GM18951 (cell line): ENCODE measurements around the gene MALSU1.

ENCODE experiments used
- POLR2A ChIP-seq: IDR thresholded peaks from 4 replicates; pipeline ENCODE4 v1.6.1; 2011; ENCODE audit warnings: mild to moderate bottlenecking; ENCODE audit not compliant: insufficient read length, insufficient read depth; ENCODE audit errors: extremely low read depth
- in situ Hi-C: fragments of 300-500 bp; cut with MboI; formaldehyde crosslinking; loops from one replicate; pipeline ENCODE4 v1.12.0; 2022; ENCODE audit warnings: low sequenced_read_pairs, mixed read lengths, inconsistent platforms; ENCODE audit not compliant: unreplicated experiment

The MALSU1 gene

DNA sequence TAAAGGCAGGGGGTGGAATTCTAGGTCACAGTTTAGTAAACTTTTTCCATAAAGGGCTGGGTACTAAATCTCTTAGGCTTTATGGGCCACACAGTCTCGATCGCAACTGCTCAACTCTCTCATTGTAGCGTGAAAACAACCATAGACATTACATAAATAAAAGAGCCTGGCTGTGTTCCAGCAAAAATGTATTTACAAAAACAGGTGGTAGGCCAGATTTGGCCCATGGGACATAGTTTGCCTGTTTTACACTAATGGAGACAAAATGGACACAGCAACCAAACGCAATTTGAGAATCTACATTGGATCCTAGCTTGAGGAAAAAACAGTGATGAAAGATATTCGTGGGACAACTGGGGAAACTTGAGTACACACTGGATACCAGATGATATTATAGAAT, 23.2 kb upstream of the MALSU1 start:
- in situ Hi-C loops = loop anchor here (25.0 kb wide), 1 partner anchor 436 kb away; the partner anchor contains the start of gene STK31

GRCh38 chr7:23276376-23276775, 22.8 kb upstream of the MALSU1 start:
- no peak for TF ChIP-seq POLR2A
- in situ Hi-C loops = loop anchor here (25.0 kb wide), 1 partner anchor 436 kb away; the partner anchor contains the start of gene STK31

More for the DNA sequence above, 23.2 kb upstream of the MALSU1 start:
- no peak for TF ChIP-seq POLR2A

- TF ChIP-seq POLR2A = no peak
- in situ Hi-C loops = loop anchor here (25.0 kb wide), 1 partner anchor 435 kb away; the partner anchor contains the start of gene STK31
Observed at GRCh38 chr7:23276947-23277346, 22.2 kb upstream of the MALSU1 start.

DNA sequence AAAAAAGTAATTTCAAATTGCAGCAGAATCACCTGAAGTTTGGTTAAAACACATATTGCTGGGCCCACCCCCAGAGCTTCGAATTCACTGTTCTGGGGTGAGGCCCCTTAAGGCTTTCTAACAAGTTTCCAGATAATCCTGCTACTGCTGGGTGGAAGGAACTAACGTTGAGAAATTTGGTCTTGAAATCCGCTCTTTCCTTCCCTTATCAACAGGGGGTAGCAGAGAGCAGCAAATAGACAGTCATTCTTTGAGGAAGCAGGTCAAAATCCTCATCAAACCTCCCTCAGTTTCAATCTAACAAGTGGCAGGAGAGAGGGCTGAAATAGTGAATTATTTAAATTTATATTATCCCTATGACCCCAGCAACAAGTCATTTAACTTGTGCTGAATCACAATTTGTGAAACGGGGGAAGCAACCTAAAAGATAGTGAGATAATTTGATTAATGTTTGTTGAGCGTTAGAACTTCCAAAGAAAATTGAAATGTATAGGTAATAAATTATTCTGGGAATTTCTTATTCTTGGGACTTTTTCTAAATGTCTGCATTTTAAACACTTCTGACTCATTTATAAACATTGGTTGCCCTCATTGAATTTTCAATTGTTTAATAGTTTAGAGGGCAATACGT, 21.7 kb upstream of the MALSU1 start:
- in situ Hi-C loops = loop anchor here (25.0 kb wide), 1 partner anchor 435 kb away; the partner anchor contains the start of gene STK31
- no peak for TF ChIP-seq POLR2A

DNA sequence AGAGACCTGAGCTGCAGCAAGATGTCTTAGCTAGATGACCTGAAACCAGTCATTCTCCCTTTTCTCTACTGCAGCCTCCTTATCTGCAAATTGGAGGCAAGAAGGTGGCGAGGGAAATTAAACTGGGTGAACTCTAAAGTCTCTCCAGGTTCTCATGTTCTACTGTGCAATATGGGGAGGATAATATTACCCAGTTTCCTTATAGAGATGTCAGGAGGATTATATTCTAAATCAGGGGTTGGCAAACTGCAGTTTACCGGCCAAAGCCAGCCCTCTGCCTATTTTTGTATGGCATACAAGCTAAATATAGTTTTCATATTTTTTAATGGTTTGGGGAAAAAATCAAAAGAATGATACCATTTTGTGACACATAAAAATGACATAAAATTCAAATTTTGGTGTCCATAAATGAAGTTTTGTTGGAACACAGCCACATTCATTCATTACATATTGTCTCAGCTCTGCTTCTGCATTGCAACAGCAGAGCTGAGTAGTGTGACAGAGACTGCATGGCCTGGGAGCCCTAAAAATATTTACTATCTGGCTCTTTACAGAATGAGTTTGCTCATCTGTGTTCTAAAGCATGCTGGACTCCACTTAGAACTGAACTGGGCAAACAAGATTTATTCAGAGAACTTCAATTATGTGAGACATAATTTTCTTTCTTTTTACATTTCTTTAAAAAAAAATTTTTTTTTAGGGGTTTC, 19.2 kb upstream of the MALSU1 start:
- in situ Hi-C loops = loop anchor here (25.0 kb wide), 1 partner anchor 432 kb away; the partner anchor contains the start of gene STK31

GRCh38 chr7:23283086-23283485, 16.1 kb upstream of the MALSU1 start:
- TF ChIP-seq POLR2A = no peak
- in situ Hi-C loops = loop anchor here (25.0 kb wide), 1 partner anchor 429 kb away; the partner anchor contains the start of gene STK31

More for the DNA sequence above, 19.2 kb upstream of the MALSU1 start:
- no peak for TF ChIP-seq POLR2A

DNA sequence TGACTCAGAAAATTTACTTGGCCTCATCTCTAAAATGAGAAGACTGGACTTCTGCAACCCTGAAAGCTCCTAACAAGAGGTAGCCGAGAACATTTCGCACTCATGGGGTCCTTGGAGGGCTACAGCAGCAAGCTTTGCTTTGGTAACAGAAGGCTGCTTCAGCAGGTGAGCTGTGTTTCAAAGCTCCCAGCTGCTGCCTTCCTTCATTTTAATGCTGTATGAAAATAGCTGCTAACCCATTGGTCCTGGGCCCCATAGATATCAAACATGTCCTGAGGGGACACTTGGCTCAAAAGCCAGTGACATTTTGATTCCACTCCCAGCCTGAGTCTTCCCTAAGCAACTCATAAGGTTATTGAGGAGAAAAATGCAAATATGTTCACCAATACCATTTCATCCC, 14.3 kb upstream of the MALSU1 start:
- in situ Hi-C loops = loop anchor here (25.0 kb wide), 1 partner anchor 427 kb away; the partner anchor contains the start of gene STK31
- TF ChIP-seq POLR2A = no peak

DNA sequence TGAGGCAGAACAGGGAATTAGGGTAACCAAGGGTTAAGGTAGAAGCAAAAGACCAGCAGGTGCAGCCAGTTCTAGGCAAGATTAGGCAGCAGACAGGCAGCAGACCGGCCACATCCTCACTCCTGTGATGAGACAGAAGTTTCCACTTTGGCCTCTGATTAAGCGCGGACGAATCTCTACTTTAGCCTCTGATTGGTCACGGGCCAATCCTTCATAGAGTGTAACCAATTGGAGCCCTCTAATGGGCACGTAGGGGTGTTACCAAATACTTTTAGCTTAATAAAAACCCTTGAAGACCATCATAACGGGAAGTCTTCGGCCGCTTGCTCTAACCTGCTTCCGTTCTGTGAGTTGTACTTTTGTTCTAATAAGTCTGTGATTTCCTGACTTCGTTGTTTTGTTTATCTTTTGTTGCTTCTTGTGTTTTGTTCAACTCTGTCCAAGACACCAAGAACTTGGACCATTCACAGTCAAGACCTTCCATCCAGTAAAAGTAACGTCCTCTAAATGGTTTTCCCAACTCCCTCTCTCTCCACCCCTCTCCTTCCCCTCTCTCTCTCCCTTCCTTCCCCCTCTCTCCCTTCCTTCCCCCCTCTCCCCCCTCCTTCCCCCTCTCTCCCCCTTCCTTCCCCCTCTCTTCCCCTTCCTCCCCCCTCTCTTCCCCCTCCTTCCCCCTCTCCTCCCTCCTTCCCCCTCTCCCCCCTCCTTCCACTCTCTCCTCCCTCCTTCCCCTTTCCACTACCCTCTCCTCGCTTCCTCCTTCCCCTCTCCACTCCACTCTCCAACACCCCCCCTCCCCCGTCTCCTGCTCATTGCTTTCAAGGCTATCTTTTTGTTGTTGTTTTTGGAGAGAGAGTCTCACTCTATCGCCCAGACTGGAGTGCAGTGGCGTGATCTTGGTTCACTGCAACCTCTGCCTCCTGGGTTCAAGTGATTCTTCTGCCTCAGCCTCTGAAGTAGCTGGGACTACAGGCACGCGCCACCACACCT, 13.2 kb upstream of the MALSU1 start:
- TF ChIP-seq POLR2A = no peak
- in situ Hi-C loops = loop anchor here (25.0 kb wide), 1 partner anchor 426 kb away; the partner anchor contains the start of gene STK31

DNA sequence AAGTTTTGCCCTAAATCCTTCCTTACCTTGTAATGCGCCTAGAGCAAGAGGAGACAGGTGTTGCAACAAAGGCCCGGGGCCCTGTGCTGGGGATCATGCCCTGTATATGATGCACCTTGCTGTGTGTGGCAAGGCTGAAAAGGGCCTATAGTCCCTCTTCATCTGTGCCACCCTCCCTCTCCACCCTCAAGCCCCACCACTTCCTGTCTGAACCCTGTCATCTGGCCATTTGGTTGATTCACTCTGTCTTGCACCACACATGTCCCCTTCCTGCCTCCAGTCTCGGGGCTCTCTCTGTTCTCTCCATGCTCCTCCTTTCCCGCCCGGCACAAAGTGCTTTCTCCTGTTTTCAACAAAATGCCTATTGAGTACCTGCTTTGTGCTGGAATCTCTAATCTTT, 11.5 kb upstream of the MALSU1 start:
- TF ChIP-seq POLR2A = no peak
- in situ Hi-C loops = loop anchor here (25.0 kb wide), 1 partner anchor 425 kb away; the partner anchor contains the start of gene STK31

- in situ Hi-C loops = loop anchor here (25.0 kb wide), 1 partner anchor 421 kb away; the partner anchor contains the start of gene STK31
- TF ChIP-seq POLR2A = no peak
Observed at GRCh38 chr7:23290993-23291392, 8.1 kb upstream of the MALSU1 start.

- no peak for TF ChIP-seq POLR2A
- in situ Hi-C loops = loop anchor here (25.0 kb wide), 1 partner anchor 420 kb away; the partner anchor contains the start of gene STK31
Observed at GRCh38 chr7:23291957-23292560, 7.1 kb upstream of the MALSU1 start.

DNA sequence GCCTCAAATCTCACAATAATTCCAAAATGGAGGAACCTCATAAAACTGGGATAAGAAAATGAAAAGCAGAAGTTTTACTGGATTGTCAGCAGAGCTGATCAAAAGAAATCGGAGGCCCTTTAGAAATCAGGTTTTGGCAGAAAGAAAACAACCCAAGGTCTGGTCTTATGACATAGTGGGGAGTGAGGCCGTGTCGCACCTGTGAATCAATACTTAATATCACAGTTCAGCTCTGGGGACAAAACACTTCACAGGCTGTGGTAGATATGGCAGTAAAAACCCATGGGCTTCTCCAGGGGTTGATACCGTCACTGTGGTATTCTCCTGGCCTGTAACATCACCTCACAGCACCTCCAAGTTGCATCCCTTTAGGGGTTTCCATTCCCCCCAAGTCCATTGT, 6.5 kb upstream of the MALSU1 start:
- in situ Hi-C loops = loop anchor here (25.0 kb wide), 1 partner anchor 420 kb away; the partner anchor contains the start of gene STK31
- TF ChIP-seq POLR2A = no peak

DNA sequence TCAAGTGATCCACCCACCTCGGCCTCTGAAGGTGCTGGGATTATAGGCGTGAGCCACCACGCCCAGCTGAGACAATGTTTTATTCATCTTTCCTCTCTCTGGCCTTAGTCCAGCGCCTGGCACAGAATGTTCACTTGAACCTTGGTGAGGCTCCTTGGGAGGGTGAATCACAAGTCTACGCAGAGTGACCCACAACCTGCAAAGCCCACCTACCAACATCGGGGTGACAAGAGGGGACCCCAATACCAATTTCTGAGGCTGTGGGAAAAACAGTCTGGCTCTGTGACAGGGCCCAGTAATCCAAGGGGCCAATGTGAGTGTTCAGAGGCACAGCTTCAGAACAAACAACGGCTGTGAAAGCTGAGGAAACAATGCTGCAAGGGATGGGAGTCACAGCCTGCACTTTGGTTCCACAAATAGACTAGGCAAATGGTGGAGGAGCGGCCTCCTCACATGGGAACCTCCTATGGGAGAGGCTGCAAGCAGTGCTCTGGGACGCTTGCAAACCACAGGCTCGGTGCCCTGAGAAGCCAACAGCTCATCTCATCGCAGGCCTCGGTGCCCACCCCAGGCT, 5.6 kb upstream of the MALSU1 start:
- in situ Hi-C loops = loop anchor here (25.0 kb wide), 1 partner anchor 419 kb away; the partner anchor contains the start of gene STK31

More for the DNA sequence above, 5.6 kb upstream of the MALSU1 start:
- no peak for TF ChIP-seq POLR2A
